H1 (cell line): ENCODE results near the gene ARHGEF39. TPM values are rescaled to one million over a fixed set of nuclear protein-coding genes. Genes with fewer than 3 reads are reported as not detected.

Experiments
- CTCF ChIA-PET: fragments of 300-600 bp; sonication (Branson Sonifier 250); formaldehyde crosslinking; loops from one replicate; lab custom pipeline; 2021; ENCODE audit not compliant: partially characterized antibody; lab: Charles Lee
- POLR2A ChIA-PET: fragments of 300-600 bp; sonication (Branson Sonifier 250); formaldehyde crosslinking; loops from one replicate; lab custom pipeline; 2021; ENCODE audit warnings: inconsistent platforms; ENCODE audit not compliant: partially characterized antibody; lab: Charles Lee
- DNase-seq, 2 experiments: peaks; one replicate each; pipeline versions ENCODE4 v3.0.0 to v3.0.0-alpha.2; 2010 to 2022; ENCODE audit warnings: low spot score in 2 of 2, low read depth in 1 of 2, mixed read lengths in 1 of 2
- FAIRE-seq: peaks from 2 replicates; lab custom pipeline; 2011; peaks lifted over from hg19 to GRCh38; lab: Jason Lieb, UNC
- H2AFZ ChIP-seq: 2 replicates; pipeline ENCODE4 v1.8.1; 2012; ENCODE audit warnings: low read length, inconsistent platforms
- H2AK5ac ChIP-seq: 2 replicates; pipeline ENCODE4 v1.6.1; 2013; ENCODE audit warnings: low read depth, low read length
- H2BK120ac ChIP-seq: replicated peaks from 2 replicates; pipeline ENCODE3; 2013; ENCODE audit warnings: low read depth, low read length, inconsistent platforms
- H2BK12ac ChIP-seq: 2 replicates; pipeline ENCODE4 v1.6.1; 2013; ENCODE audit warnings: low read depth, low read length
- H2BK15ac ChIP-seq: 2 replicates; pipeline ENCODE4 v1.6.1; 2013; ENCODE audit warnings: low read length
- H2BK20ac ChIP-seq: 2 replicates; pipeline ENCODE4 v1.6.1; 2013; ENCODE audit warnings: low read length
- H2BK5ac ChIP-seq: 2 replicates; pipeline ENCODE4 v1.6.1; 2013; ENCODE audit warnings: low read depth, low read length
- H3K14ac ChIP-seq: 2 replicates; pipeline ENCODE4 v1.6.1; 2013; ENCODE audit warnings: inconsistent platforms; ENCODE audit not compliant: insufficient read length
- H3K18ac ChIP-seq: 2 replicates; pipeline ENCODE4 v1.6.1; 2013; ENCODE audit warnings: low read length; ENCODE audit errors: extremely low read depth
- H3K23ac ChIP-seq: 2 replicates; pipeline ENCODE4 v1.6.1; 2013; ENCODE audit warnings: inconsistent platforms; ENCODE audit not compliant: insufficient read length
- H3K23me2 ChIP-seq: 2 replicates; pipeline ENCODE4 v1.6.1; 2013; ENCODE audit warnings: low read depth, low read length
- H3K27ac ChIP-seq: 2 replicates; pipeline ENCODE4 v1.6.1; 2011; ENCODE audit warnings: low read depth, low read length, inconsistent platforms
- H3K27me3 ChIP-seq, 4 experiments: replicated peaks in 1 of 4; 1 replicate in 1 of 4; 2 replicates in 3 of 4; pipeline versions ENCODE4 v1.6.1 to v1.8.1; 2011 to 2013; ENCODE audit warnings: low read length in 3 of 4, mild to moderate bottlenecking in 3 of 4, inconsistent platforms in 2 of 4, mixed read lengths in 2 of 4, moderate library complexity in 1 of 4; ENCODE audit not compliant: control insufficient read depth in 3 of 4, insufficient read depth in 3 of 4; ENCODE audit errors: extremely low read depth in 1 of 4
- H3K36me3 ChIP-seq, 4 experiments: 2 replicates each; pipeline versions ENCODE4 v1.6.1 to v1.8.1; 2011 to 2013; ENCODE audit warnings: mild to moderate bottlenecking in 4 of 4, low read length in 3 of 4, moderate library complexity in 2 of 4, control low read depth in 1 of 4, inconsistent platforms in 1 of 4; ENCODE audit not compliant: insufficient read depth in 4 of 4, control insufficient read depth in 2 of 4
- H3K4ac ChIP-seq: replicated peaks from 2 replicates; pipeline ENCODE3; 2013; ENCODE audit warnings: low read length, low read depth, mixed read lengths, inconsistent platforms; ENCODE audit not compliant: insufficient read length
- H3K4me1 ChIP-seq, 4 experiments: replicated peaks in 1 of 4; 1 replicate in 1 of 4; 2 replicates in 3 of 4; pipeline versions ENCODE4 v1.6.1 to v1.8.1; 2011 to 2013; ENCODE audit warnings: low read length in 3 of 4, inconsistent platforms in 2 of 4, mixed read lengths in 1 of 4; ENCODE audit not compliant: insufficient read depth in 4 of 4, control insufficient read depth in 3 of 4
- H3K4me2 ChIP-seq, 2 experiments: 2 replicates each; pipeline versions ENCODE4 v1.6.1 to v1.8.1; 2011 to 2013; ENCODE audit warnings: low read depth in 2 of 2, low read length in 2 of 2, control low read depth in 1 of 2, inconsistent platforms in 1 of 2, mild to moderate bottlenecking in 1 of 2; ENCODE audit not compliant: insufficient read depth in 1 of 2
- H3K4me3 ChIP-seq, 4 experiments: fragments of 200-600, 300-600 bp in 1 of 4; sonication (generic), shearing (Covaris generic), sonication (Bioruptor Twin) in 1 of 4; 2 replicates each; pipeline versions ENCODE4 v1.5.1 to v1.8.1; 2011 to 2016; ENCODE audit warnings: low read length in 4 of 4, low read depth in 3 of 4, control low read depth in 2 of 4, inconsistent platforms in 2 of 4, mild to moderate bottlenecking in 2 of 4, mixed read lengths in 1 of 4, moderate library complexity in 1 of 4; ENCODE audit not compliant: insufficient read depth in 2 of 4; ENCODE audit errors: extremely low read depth in 1 of 4
- H3K56ac ChIP-seq: replicated peaks from 2 replicates; pipeline ENCODE3; 2013; ENCODE audit warnings: low read depth, mild to moderate bottlenecking, mixed read lengths, low read length, inconsistent platforms; ENCODE audit not compliant: insufficient read length
- H3K79me1 ChIP-seq: 2 replicates; pipeline ENCODE4 v1.6.1; 2013; ENCODE audit warnings: low read depth, low read length, control low read depth
- H3K79me2 ChIP-seq, 2 experiments: 2 replicates each; pipeline versions ENCODE4 v1.6.1 to v1.8.1; 2012 to 2013; ENCODE audit warnings: low read length in 2 of 2, mild to moderate bottlenecking in 2 of 2, inconsistent platforms in 1 of 2; ENCODE audit not compliant: insufficient read depth in 2 of 2, control insufficient read depth in 1 of 2
- H3K9ac ChIP-seq, 4 experiments: replicated peaks in 1 of 4; 1 replicate in 1 of 4; 2 replicates in 3 of 4; pipeline versions ENCODE4 v1.6.1 to v1.8.1; 2011 to 2013; ENCODE audit warnings: low read depth in 3 of 4, low read length in 3 of 4, control low read depth in 2 of 4, mild to moderate bottlenecking in 2 of 4, moderate library complexity in 2 of 4, inconsistent platforms in 1 of 4; ENCODE audit errors: extremely low read depth in 1 of 4
- H3K9me3 ChIP-seq, 2 experiments: 2 replicates each; pipeline versions ENCODE4 v1.6.1 to v1.8.1; 2012 to 2013; ENCODE audit warnings: mild to moderate bottlenecking in 2 of 2, moderate library complexity in 2 of 2, control low read depth in 1 of 2, inconsistent platforms in 1 of 2, low read depth in 1 of 2, low read length in 1 of 2, mixed read lengths in 1 of 2; ENCODE audit not compliant: insufficient read depth in 2 of 2
- H4K20me1 ChIP-seq, 2 experiments: replicated peaks in 1 of 2; 2 replicates each; pipeline versions ENCODE3 to v1.8.1; 2011 to 2013; ENCODE audit warnings: inconsistent platforms in 2 of 2, low read length in 2 of 2, mild to moderate bottlenecking in 1 of 2; ENCODE audit not compliant: insufficient read depth in 2 of 2, control insufficient read depth in 1 of 2
- H4K5ac ChIP-seq: 2 replicates; pipeline ENCODE4 v1.6.1; 2013; ENCODE audit warnings: low read length, low read depth, mixed read lengths, inconsistent platforms; ENCODE audit not compliant: insufficient read length
- H4K8ac ChIP-seq: 2 replicates; pipeline ENCODE4 v1.8.0; 2013; ENCODE audit warnings: mild to moderate bottlenecking, moderate library complexity, low read length, inconsistent platforms; ENCODE audit not compliant: insufficient read depth; ENCODE audit errors: extremely low read depth
- H4K91ac ChIP-seq: replicated peaks from 2 replicates; pipeline ENCODE3; 2013; ENCODE audit warnings: low read length, mixed read lengths, inconsistent platforms; ENCODE audit not compliant: insufficient read length
- WGBS, 2 experiments: shearing (Covaris generic) in 1 of 2; methylation state at CpG; one replicate each; pipeline versions ENCODE4 v1.1.6 to v1.1.7; 2013 to 2015; ENCODE audit warnings: low lambda C conversion rate in 2 of 2, mixed read lengths in 2 of 2, inconsistent platforms in 1 of 2, low coverage in 1 of 2, missing lambda C conversion rate in 1 of 2; ENCODE audit not compliant: insufficient replicate concordance in 2 of 2, insufficient coverage in 1 of 2, insufficient read length in 1 of 2; ENCODE audit errors: extremely low coverage in 1 of 2, missing lambda C conversion rate in 1 of 2; 5-methylcytosine and 5-hydroxymethylcytosine counted together
- polyA plus RNA-seq, 7 experiments: library from polyadenylated mRNA; depleted of rRNA in 3 of 7; stranded (reverse) in 5 of 7; unstranded in 2 of 7; fragments of >200 nt in 5 of 7; fragments of 200-250 nt in 2 of 7; gene quantifications; 1 replicate in 5 of 7; 2 replicates in 1 of 7; 4 replicates in 1 of 7; pipeline versions ENCODE4 v1.2.1 to v1.2.3, GENCODE V29; 2011 to 2013; ENCODE audit warnings: missing spikeins in 2 of 7, mixed read lengths in 2 of 7
- total RNA-seq: library from RNA; stranded (reverse); fragmentation: NEBNext Ultra II Directional; extraction: Animal tissue kit (Norgen Biotek cat#: 25700); gene quantifications from 2 replicates; pipeline ENCODE4 v1.2.1, GENCODE V29; 2021

ARHGEF39 gene
- total and polyA plus RNA-seq, 2 of the 8 experiments (the other 6 are each of a cell fraction or from before 2014, with no cell fraction given), result 18.6 to 18.7 TPM

- H4K91ac ChIP-seq, result no peak overlapping the region
- no peak overlapping the region for H2BK20ac ChIP-seq
- peaks cover 0 to 7% (median 0%) of the 10 kb centered on the region in 4 experiments; a peak in 1 of 7 replicates for H3K27me3 ChIP-seq
- no peak overlapping the region for H2AFZ ChIP-seq
- H3K56ac ChIP-seq, result no peak overlapping the region
- no peak overlapping the region for H3K18ac ChIP-seq
- POLR2A ChIA-PET, result interaction anchor here (0.8 kb wide), 1 partner anchor 30 kb away, joined by 3 read pairs; no protein-coding TSS in a partner anchor
- no peaks in the 10 kb centered on the region for H3K36me3 ChIP-seq
- H2BK12ac ChIP-seq, result no peak overlapping the region
- CTCF ChIA-PET, result interaction anchor here (0.6 to 15.9 kb wide), 4 partner anchors 26 to 1833 kb away, joined by 3 to 347 read pairs (median 4); partner anchors contain the start of gene TPM2
- no peaks in the 10 kb centered on the region for H3K79me2 ChIP-seq
- 75% methylated on average over 2 of the region's 2 CpGs; no CpG with 5 or more reads in 1 of the 2 experiments for WGBS, 2 experiments
- DNase-seq, result no peak
- H3K9ac ChIP-seq, result no peak overlapping the region
- H3K4ac ChIP-seq, result no peak overlapping the region
- H3K27ac ChIP-seq, result no peak overlapping the region
- no peak overlapping the region for H3K4me2 ChIP-seq
- H2BK15ac ChIP-seq, result no peak overlapping the region
- H4K20me1 ChIP-seq, result no peaks in the 10 kb centered on the region
- no peak for FAIRE-seq
- H2AK5ac ChIP-seq, result no peak overlapping the region
- no peak overlapping the region for H3K4me3 ChIP-seq
- H3K4me1 ChIP-seq, result peaks cover 2 to 17% (median 12%) of the 10 kb centered on the region in 4 experiments; a peak in 6 of 7 replicates
- no peak overlapping the region for H4K8ac ChIP-seq
- H2BK120ac ChIP-seq, result no peak overlapping the region
- H3K79me1 ChIP-seq, result no peaks in the 10 kb centered on the region
- H3K23me2 ChIP-seq, result peaks cover 8% of the 10 kb centered on the region
- H2BK5ac ChIP-seq, result no peak overlapping the region
- H3K14ac ChIP-seq, result no peak overlapping the region
- no peak overlapping the region for H3K23ac ChIP-seq
- no peaks in the 10 kb centered on the region for H3K9me3 ChIP-seq
- H4K5ac ChIP-seq, result no peak overlapping the region
Observed at GRCh38 chr9:35653611-35654010, 11.4 kb downstream of the ARHGEF39 start.
